GM23338 (cell line): Measurements from ENCODE around the gene HTR7. TPM values are rescaled to one million over a fixed set of nuclear protein-coding genes. Genes with fewer than 3 reads are reported as not detected.

ENCODE experiments used
- ETS1 ChIP-seq: IDR thresholded peaks from 2 replicates; pipeline ENCODE4 v1.6.1; 2016; ENCODE audit warnings: antibody characterized with exemption
- EZH2phosphoT487 ChIP-seq: fragments of 200-600 bp; sonication (generic); IDR thresholded peaks from one replicate; pipeline ENCODE4 v1.8.1; 2018; ENCODE audit warnings: antibody characterized with exemption; ENCODE audit not compliant: unreplicated experiment
- JUNB ChIP-seq: IDR thresholded peaks from one replicate; pipeline ENCODE4 v1.6.1; 2016; ENCODE audit warnings: antibody characterized with exemption; ENCODE audit not compliant: unreplicated experiment
- NANOG ChIP-seq: IDR thresholded peaks from 2 replicates; pipeline ENCODE4 v1.6.1; 2016; ENCODE audit warnings: antibody characterized with exemption, borderline replicate concordance
- REST ChIP-seq: IDR thresholded peaks from one replicate; pipeline ENCODE4 v1.6.1; 2018; ENCODE audit warnings: antibody characterized with exemption; ENCODE audit not compliant: unreplicated experiment
- ZNF114 ChIP-seq: fragments of 250-450 bp; sonication (Bioruptor Pico); IDR thresholded peaks from 2 replicates; pipeline ENCODE4 v1.5.0; 2020; ENCODE audit warnings: mild to moderate bottlenecking, moderate library complexity
- ZNF331 ChIP-seq: fragments of 250-450 bp; sonication (Bioruptor Pico); IDR thresholded peaks from 2 replicates; pipeline ENCODE4 v1.5.0; 2020; ENCODE audit warnings: low read depth, mild to moderate bottlenecking, moderate library complexity
- ZNF462 ChIP-seq: fragments of 250-450 bp; sonication (Bioruptor Pico); IDR thresholded peaks from 2 replicates; pipeline ENCODE4 v1.5.0; 2020; ENCODE audit warnings: mild to moderate bottlenecking, moderate library complexity
- polyA plus RNA-seq: library from polyadenylated mRNA; unstranded; fragments of >200 nt; fragmentation: Nextera tagmentation; extraction: Ambion mirVana; gene quantifications from 2 replicates; pipeline ENCODE4 v1.2.1, GENCODE V29; 2016
- total RNA-seq: library from RNA; depleted of rRNA; stranded (reverse); fragments of >200 nt; shearing (Covaris generic); gene quantifications from 2 replicates; pipeline ENCODE4 v1.2.3, GENCODE V29; 2014

HTR7 gene
- total and polyA plus RNA-seq, 2 experiments from 2014 or later: 7.0 to 42.2 TPM

- no peak for TF ChIP-seq ZNF462 (CRISPR knock-in tag)
- no peak for TF ChIP-seq ZNF331 (CRISPR knock-in tag)
- TF ChIP-seq ETS1: no peak
- no peak for TF ChIP-seq REST
- no peak for TF ChIP-seq ZNF114 (CRISPR knock-in tag)
- TF ChIP-seq EZH2phosphoT487: no peak
- no peak for TF ChIP-seq NANOG
- TF ChIP-seq JUNB: no peak
Observed at GRCh38 chr10:90856261-90856660, 1.6 kb downstream of the HTR7 start (continued).
